Bone marrow (tissue), 2 donors: ENCODE results near the gene DCAF6.
"Not testable (repeated sequence)": the region's sequence is repeated elsewhere in the genome, so short reads cannot be mapped to it uniquely, and the experiment has no call there.

ENCODE experiments used
- DNase-seq, 2 donors: peaks; one replicate each; lab custom pipeline; 2025; lab: John Stamatoyannopoulos, UW

DCAF6 gene

DNA sequence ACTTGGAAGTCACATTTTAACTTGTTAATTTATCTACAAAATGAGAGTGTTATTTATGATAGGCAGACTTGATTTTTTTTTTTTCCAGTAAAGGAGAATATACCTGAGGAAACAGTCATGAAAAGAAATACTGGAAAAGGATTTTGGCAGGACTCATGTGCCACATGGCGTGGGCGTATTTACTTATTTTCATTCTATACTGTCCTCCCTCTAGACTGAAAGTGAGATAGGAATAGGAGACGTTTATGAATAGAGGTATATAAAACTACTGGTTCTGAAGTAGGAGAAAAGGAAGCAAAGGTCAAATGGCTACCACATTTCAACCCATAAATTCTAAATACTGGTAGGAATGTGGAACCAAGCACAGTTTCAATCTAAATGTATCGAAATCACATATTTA, 95.1 kb downstream of the DCAF6 start:
- no peak for DNase-seq

DNA sequence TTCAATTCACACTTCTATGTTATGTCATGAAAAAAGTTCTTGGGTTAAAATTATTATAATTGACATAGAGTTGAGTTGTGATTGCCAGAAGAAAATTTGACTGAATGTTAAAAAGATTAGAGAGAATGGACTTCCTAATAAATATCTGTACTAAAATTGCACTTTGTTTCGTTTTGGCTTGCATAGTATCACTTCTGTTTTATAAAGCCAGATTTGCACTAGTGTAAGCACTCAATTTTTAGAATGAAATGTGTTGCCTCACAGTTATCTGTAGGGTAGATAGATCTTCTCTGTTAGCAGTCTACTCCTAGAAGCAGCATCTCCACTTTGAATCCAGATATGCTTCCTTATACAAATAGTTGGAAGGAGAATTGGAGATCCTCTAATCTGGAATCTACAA, 95.5 kb downstream of the DCAF6 start:
- DNase-seq: no peak

DNA sequence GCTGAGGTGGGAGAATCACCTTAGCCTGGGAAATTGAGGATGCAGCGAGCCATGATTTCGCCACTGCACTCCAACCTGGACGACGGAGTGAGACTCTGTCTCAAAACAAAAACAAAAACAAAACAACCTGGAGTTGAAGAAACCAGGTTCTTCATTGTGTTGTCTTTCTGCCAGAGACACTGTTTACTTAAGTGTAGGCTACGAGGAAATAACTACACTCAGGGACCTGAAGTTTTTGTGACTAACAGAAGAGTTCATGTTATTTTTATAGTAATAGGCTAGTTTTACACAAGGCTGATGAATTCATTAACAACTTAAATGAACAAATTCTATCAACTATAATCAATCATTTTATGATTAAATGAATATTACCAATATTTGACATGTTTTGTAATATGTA, 98.9 kb downstream of the DCAF6 start:
- no peak for DNase-seq

DNA sequence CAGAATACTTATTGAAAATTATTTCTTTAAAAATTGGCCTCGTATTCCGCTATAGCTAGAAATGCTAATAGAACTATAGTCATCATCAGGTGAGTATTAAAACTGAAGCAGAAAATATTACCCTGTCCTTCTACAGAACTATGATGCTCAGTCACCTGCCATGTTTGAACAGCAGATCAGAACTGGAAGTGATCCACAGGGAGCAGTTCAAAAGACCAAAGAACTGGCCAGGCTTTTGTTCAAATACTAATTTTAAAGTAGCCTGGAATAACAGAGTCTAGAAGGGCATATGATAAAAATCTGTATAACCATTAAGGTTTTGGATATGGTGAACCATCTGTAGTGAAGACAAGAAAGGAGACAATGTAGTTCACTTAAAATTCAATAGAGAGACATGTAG, 105.9 kb downstream of the DCAF6 start:
- no peak for DNase-seq

DNA sequence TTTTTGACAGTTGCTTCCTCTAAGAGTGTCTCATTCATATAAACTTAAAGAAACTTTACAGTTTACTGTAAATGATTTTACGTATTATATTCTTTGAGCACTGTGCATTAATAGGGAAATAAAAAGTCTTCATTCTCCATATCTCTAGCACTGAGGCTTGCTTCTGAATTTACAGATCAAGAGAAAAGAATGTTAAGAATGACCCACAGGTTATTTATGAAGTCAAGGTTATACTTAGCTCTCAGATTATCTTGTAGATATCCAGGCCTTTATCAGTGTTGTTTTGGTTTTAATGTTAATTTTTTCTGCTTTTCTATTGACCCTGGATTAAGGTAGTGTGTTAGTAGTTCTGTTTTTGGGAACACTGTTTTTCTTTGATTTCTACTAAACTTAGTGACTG, 108.8 kb downstream of the DCAF6 start:
- DNase-seq: no peak

DNA sequence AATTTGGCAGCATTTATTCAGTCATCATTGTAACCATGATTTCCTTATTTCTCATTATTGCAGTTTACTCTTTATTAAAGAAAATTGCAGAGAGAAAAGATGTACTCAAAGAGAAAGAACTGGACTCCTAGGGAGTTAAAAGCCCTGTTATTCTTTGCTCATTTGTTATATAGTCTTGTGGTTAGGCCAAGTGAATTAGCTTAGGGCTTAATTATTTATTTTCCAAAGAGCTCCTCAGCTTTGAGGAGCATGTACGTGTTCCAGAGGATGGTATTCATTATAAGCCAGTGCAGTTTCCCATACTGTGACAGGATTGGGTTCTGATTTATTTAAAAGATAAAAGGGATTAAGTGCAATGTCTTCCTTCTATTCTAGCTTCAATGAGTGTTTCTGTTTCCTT, 113.8 kb downstream of the DCAF6 start:
- no peak for DNase-seq

DNA sequence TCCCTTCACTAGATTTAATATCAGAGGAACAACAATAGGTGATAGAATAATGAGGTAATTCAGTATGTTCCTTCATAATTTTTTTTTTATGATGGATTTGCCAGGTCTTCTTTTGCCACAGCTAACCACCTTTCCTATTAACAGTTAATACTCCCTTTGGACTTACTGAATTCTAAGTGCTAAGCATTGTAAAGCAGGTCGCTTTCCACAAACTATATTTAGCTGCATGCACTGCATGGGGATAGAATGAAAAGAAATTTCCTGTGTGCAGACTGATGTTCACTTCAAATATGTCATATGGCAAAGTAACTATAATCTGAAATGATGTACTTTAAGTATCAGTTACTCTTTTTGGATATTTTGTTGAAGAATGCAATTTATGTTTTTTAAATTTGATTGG, 114.4 kb downstream of the DCAF6 start:
- DNase-seq: no peak

DNA sequence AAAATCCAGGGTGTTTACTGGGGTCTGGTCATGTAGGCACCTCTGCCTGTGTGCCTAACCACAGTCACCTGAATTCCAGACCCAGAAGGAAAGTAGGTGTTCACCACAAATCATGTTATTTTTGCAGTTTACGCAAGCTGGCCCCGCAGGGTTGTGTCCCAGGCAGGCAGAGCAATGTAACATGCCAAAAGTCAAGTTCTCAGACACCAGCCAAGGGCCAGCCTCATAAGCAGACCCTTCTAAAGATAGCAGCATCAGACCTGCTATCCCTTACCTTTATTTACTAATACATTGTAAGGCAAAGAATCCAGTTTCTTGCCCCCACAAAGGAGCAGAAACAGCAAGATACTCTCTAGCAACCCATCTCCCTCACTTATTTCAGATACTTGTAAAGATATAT, 117.2 kb downstream of the DCAF6 start:
- DNase-seq: no peak

DNA sequence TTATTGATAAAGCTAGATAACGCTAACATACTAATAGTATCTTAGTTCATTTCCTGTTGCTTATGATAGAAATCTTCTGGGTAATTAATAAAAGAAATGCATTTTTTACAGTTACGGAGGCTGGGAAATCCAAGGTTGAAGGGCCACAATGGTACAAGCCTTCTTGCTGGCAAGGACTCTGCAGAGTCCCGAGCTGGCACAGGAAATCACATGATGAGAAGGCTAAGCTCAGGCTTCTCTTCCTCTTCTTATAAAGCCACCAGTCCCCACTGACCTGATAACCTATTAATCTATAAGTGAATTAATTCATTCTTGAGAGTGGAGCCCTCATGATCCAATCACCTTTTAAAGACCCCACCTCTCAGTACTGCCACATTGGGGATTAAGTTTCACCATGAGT, 117.6 kb downstream of the DCAF6 start:
- no peak for DNase-seq

DNA sequence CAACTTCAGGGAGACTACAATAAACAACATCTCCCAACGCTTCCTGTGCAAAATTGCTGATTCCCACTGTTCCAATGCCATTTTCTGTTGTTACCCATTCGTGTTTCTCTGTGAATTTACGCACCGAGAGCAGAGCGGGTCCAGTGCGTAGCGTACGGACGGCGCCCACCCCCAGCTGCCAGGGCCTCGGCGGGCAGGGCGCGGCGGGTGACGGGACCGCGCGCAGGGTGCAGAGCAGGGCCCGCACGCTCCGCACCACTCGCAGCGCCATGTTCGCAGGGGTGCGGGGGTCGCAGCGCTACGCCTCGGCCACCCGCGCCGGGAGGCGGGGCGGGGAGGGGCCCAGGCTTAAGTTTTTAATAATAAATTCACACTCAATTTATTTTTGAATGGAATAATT, 119.7 kb downstream of the DCAF6 start:
- DNase-seq: not testable (repeated sequence)

DNA sequence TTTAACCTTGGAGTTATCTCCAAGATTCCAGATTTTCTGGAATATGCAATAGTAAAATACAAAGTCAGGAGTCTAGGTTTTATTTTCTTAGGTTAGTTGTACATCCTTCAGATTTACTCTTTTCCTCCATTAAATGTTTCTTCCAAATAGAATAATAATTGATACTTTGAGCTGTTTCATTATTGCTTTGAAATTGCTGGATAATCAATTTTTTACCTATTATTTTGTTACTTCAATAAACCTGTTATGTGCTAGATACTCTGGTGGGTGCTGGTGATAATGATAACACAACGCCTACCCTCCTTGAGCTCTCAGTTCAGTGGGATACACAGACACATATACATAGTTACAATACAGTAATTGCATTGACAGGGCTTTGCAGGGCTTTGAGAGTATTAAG, 120.9 kb downstream of the DCAF6 start:
- DNase-seq: no peak

DNA sequence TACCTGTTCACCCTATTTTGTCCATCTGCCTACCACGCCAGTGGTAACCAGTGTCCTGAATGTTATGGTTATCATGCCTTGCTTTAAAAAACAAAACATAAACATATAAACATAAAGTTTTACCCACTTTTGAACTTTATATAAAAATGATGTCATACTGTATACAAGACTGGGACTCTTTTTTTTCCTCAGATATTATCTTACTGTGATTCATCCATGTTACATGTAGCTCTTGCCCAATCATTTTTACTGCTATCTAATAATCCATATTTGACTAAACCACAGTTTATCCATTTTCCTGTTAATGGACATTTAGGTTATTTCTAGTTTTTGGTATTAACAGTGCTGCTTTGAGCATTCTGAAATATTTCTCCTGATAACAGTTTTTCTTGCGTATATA, 121.4 kb downstream of the DCAF6 start:
- no peak for DNase-seq

DNA sequence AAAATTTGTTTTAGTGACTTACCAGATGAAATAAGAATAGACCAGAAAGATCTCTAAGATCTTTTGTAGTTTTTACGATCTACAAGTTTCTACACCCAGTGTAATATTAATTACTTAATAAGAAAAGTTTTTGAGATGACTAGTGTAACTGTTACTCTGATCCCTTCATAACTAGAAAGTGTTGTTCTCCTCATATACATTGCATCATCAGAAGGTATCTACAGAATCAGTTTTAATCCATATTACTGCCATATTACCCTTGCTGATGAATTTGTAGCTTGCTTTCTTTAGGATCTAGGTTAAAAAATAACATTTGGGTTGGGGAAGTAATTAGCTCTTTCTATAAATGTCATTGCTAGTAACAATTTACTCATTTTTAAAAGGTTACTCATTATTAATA, 127.7 kb downstream of the DCAF6 start:
- no peak for DNase-seq

DNA sequence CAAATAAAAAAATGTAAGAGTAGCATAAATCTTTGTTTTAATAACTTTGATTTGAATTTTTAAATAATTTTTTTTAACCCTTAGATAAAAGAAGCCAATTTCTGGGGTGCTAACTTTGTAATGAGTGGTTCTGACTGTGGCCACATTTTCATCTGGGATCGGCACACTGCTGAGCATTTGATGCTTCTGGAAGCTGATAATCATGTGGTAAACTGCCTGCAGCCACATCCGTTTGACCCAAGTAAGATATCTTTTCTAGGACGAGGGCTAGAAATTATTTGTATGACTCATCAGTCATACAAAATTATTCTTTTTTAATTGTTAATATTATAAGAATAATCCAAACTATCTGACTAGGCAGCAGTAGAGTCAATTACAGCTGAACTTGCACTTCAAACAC, 129.0 kb downstream of the DCAF6 start:
- no peak for DNase-seq

DNA sequence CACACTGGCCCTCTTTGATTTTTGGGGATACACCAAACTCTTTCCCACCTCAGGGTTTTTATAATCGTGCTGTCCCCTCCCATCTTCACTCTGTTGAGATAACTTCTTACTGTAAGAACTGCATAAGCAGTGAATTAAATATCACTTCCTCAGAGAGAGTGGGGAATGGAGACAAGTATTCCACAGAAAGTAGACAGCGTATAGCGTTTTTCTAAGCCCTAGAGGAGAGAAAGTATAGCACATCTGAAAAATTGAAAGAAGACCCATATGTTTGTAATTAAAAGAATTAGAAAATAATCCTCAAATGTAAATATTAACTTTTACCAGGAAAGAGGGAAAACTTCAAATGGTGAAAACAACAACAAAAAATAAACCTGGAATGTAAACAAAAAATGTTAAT, 132.9 kb downstream of the DCAF6 start:
- DNase-seq: no peak

DNA sequence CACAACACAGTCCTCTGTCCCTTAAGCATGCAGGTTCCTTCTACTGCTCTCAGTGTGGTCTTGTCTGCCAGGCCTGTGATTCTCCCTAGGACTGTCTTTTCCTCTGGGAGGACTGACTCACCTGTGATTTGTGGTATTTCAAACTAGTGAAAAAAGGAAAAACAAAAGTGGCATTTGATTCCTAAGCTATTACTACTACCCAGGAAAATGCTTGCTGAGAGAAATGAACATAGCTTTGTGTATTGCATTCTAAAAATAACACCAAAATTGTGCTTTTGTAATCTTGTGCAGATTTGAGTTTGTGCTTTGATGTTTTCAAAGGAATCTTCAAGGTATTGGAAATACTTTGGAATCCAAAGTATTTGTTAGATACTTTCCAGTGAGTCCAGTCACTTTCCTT, 143.3 kb downstream of the DCAF6 start:
- DNase-seq: no peak

DNA sequence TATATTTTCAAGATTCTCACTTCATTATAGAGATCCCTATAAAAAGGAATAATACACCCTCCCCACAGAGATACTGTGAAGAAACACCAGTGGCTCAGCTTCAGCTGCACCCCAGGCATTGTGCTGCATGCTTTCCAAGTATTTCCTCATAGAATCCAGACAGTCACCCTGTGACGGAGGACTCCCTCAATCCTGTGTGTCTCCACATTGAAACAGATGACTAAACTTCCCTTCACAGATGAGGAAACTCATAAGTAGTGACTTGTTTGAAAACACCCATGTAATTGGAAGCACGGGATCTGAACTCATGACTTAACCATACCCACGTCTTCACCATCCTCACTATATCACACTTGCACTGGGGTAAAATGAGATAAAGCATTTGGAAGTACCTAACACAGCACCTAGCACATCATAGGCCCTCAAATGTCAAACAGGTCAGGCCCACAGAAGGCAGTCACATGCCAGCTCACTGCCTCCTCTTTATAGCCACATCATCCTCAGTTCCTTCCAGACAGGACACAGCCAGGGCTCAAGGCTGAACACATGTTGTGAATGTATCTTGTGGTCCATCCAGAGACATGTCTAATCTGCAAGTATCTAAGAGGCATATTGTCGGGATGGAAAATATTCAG, 145.0 kb downstream of the DCAF6 start:
- no peak for DNase-seq

DNA sequence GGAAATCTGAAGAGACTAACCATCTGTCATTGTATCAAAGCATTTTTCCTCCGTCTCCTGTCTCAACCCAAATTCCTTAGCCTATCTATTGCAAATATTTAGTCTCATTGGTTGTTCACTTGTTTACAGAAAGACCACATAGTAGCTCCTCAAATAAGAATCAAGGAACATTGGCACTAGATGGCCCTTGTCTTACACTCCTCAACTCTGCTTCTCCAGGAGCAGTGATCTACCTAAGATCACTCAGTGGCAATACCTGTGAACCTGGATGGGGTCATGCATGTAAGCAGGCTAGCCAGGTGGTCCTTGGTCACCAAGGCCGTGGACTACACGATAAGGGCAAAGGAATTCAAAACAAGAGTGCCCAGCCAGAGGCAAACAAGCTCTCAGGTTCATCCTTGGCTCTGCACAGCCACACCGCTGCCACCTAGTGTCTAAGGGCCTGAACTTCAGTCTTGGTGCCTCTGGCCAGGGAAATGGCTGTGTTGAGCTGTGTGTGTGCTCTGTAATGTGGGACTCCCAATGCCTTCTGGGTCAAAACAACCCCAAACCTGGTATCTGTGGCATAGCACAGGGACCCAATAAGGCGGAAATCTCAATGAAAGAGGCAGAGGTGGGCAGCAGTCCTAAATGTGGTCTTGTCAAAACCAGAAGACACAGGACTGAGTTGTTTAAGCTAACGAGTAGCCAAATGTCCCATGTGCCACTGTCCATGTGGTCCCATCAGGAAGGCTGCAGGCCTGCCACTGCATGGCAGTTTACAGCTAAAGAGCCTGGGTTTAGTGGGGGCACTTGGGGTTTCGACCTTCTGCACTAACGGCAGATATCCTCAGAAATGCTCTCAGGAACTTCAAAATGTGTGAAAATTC, 145.8 kb downstream of the DCAF6 start:
- peak; percentile 17 to 57 for DNase-seq

DNA sequence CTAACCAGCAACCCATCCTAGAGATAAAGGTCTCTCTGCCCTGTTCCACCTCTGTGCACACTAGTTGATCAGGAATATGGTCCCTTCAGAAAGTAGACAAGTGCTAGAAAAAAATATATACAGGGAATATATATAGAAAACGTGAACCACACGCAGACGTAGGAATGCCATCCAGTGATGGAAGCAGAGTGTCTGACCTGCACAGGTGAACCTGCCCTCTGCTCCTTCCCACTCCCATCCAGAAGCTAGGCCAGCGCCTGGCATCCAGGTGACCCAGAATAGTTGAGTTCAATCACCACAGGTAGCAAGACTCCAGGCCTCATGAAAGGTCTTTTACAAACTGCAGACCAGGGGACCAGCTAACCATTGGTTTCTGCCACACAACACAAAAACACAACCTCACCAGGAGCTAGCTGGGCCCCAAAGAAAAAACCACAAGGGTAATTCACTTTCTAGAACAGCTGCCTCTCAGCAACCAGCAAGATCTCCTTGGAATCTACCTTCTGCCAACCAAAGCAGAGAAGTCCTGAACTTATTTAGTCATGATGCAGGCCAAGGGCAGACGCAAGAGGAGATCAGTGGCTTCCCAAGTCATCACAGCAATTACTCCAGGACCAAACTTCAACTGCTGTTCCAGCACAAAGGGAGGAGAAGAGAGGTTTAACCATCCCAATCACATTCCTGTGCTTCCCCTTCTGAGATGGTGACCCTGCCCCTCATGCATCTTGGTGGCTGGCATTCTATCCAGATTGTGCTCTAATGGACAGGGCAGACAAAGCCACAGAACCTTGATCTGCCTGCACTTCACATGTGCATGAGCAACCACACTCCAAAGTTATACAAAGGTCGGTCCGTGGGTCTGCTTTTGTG, 147.2 kb downstream of the DCAF6 start:
- DNase-seq: no peak

DNA sequence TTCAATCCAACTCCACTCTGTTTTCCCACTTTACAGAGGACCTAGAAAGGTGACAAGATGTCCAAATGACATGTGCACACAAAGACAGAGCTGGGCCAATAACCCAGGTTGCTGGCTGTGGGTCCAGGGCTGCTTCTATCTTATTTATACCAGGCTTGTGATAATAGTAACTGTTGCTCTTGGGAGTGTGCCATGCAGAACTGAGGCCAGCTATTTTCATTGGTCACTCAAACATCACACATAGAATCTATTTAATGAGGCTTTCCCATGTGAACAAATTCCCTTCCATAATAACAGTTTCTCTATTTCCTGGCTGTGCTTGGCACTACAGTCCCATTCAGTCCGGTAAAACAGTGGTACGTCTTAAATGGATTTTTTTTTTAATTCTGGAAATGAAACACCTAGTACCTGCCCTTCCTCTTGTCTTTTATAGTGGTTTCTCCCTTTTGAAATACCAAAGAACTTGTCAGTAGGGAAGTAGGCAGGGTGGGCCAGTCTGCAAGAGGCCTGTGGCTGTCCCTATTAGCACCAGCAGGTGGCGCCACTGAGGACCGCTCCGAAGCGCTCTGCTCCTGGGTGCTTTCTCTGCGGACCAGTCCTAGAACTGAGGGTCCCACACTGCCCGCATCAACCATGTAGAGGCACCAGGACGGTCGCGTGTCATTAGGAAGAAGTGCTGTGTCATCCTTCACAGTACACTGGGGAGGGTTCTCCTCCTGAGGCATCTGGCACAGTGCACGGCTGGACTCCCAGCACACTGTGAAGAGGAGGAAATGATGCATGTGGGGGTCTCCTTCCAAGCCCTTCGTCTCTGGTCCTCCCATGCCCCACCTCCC, 148.1 kb downstream of the DCAF6 start:
- peak; percentile 31 to 68 for DNase-seq

DNA sequence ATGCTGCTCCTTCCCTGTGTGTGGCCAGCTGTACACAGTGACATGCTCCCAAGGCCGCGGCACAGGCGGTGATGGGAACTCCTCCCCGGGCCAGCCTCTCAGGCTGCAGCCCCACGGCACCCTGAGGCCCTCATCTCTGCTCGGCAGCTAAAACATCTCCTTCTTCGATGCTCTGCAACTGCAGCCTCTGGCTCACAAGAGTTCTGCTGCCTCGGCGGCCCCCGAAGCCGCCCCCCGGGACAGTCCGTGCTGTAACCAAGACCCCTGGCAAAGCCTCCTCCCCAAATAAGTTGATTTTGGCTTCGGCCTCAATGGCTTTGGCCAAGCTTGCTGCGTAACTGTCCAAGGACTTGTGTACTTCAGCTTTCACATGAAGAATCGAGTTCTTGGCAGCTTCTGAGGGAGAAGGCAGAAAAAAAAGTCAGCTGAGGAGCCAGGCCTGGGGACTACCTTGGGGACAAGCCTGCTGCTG, 149.0 kb downstream of the DCAF6 start:
- no peak for DNase-seq

DNA sequence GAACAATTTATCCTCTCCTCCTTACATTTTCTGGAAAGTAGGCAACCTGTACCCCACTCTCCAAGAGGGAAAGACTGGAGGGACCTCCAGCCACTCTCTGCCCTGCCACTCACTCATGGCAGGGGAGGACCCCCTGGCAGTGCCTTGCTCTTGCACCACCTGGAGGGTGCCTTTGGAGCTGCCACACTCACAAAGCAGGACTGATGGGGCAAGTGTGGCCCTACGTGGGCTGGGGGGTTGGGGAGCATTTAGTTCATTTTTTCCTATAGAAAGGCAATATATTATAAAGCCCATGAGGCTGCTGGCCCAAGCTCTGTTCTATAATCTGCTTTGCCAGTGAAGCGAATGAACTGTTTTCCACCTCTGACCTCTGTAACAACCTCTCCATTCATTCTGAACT, 150.0 kb downstream of the DCAF6 start:
- DNase-seq: no peak
